GM15510 (cell line): ENCODE measurements around the gene ETV4.
A peak's percentile ranks its signal among the peaks of the same experiment; 100 is the strongest.

Source experiments
- POLR2A ChIP-seq: IDR thresholded peaks from 3 replicates; pipeline ENCODE4 v1.6.1; 2011; ENCODE audit warnings: borderline replicate concordance; ENCODE audit not compliant: insufficient read length; ENCODE audit errors: extremely low read depth

Gene ETV4

DNA sequence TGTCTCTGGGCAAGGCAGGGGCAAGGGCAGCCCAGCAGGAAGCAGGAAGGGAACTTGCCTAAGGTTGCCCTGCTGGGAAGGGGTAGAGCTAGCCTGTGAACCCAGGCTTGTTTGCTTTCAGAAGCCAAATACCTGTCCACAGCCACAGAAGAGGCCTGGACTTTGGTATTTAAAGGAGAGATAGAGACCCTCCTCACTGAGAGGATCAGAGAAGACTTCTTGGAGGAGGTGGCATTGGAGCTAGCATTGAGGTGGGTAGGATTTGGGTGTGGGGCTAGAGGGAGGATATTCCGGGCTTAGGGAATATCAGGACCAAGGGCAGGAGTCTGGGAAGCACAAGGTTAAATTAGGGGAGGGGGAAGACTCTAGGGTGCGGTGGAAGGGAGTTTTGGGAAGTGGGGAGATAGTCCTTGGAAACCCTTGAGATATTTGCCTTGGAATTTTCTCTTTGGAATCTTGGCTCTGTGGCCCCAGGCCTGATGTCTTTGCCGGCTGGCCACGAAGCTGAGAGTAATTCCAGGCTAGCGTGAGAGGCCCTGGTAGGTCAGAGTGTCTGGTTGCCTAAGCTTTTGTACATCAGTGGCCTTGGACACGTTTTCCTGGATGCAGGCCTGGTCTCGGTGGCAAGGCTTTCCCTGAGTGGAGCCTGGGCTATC, 13.1 kb upstream of the ETV4 start:
- no peak for TF ChIP-seq POLR2A

DNA sequence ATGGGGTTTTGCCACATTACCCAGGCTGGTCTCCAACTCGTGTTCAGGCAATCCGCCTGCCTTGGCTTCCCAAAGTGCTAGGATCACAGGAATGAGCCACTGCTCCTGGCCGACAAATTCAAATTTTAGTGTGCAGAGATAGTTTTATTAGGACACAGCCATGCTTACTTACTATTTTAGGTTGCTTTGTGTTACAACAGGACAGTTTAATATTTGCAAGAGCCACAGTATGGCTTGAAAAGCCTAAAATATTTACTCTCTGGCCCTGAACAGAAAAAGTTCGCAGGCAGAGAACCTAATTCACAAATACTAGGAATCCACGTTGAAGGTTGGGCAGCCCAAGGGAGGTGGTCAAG, 12.6 kb upstream of the ETV4 start:
- TF ChIP-seq POLR2A: no peak

DNA sequence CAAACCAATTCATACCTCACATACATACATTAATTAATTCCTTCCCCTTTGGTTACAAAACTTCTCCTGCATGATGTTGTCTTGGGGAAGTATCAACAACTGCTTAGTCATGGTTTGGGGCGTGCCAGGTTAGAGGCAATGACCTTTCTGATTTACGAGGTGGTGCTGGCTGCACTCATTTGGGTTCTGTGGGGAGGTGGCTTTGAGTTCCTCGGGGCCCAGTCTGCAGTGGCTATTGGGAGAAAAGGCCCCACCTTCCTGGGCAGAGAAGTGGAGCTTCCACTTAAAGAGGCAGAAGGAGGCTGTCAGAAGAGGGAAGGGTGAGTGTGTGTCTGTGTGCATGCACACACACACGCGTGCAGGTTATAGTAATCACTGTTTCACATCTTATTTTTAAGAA, 10.2 kb upstream of the ETV4 start:
- TF ChIP-seq POLR2A: no peak

DNA sequence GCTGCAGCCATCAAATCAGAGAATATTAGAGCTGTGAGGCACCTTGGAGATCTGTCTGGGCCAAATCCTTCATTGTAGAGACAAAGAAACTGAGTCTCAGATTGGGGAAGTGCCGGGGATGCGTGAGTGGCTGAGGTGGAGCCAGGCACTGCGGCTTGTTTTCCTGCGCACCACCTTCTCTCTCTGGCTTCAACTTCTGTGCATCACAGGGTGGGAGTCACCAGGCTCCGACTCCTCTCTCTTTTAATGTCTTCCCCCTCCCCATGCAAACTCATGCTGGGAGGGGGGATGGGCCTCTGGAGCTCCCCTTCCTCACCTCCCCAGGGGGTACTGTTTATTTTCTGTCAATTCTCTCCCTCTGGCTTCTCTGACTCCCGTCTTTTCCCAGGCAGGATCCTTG, 8.7 kb upstream of the ETV4 start:
- no peak for TF ChIP-seq POLR2A

DNA sequence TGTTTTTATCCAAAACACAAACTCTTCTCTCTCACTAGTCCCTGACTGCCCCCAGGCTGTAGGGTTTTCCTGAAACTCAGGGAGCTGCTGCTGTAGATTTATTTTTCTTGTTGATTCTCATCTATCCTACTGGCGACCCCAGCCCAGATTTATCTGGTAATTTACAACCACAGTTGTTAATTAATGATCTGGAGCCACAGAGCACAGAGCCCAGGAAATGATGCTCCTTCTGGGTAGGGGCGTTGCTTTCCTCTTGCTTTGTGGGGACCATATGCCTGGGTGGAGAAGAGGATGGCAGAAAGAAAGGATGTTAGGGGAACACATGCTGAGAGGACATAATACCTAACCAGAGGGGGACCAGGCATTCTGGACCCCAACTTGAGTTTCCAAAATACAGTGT, 7.4 kb upstream of the ETV4 start:
- TF ChIP-seq POLR2A: no peak

DNA sequence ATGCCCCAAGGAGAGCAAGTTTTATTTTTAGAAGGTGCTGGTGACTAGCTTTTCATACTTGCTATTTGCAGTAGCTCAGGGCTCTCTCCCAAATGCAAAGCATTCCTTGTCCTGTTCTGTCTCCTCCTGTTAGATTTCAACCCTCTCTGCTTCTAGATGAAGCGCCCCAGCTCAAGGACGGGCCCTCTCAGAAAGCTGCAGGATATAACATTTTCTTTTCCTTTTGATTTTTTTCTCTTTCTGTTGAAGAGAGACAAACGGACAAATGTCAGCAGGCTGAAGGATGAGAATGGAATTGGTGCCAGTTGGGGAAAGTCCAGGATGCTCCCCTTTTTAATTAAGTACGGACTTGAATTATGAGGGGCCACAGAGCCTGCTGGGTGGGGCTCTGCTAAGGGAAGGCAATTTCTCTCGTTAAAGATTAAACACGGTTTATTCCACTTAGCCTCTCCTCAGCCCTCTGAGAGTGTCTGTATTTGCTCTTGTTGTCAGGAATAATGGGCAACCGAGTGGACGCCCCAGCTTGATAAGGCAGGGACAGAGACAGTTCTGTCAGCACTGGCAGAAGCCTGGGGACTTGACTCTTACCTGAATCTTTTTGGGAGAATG, 6.2 kb upstream of the ETV4 start:
- TF ChIP-seq POLR2A: no peak

DNA sequence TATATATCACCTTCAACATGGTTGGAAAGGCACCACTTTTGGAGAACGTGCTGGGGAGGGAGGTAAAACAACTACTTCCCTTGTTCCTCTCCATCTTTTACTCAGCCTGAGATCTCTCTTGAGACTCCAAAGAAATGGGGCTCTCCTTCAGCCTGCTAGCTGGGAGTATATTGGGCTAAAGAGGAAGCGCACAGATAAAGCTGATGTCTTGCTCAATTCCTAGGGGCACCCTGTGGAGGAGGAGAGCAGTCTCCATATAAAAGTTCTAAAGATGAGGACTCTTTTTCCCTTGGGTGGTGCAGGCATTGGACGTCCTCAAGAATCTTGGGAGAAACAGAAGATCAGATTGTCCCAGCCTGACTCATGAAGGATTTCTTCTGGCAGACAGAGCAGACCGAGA, 4.6 kb upstream of the ETV4 start:
- TF ChIP-seq POLR2A: no peak

DNA sequence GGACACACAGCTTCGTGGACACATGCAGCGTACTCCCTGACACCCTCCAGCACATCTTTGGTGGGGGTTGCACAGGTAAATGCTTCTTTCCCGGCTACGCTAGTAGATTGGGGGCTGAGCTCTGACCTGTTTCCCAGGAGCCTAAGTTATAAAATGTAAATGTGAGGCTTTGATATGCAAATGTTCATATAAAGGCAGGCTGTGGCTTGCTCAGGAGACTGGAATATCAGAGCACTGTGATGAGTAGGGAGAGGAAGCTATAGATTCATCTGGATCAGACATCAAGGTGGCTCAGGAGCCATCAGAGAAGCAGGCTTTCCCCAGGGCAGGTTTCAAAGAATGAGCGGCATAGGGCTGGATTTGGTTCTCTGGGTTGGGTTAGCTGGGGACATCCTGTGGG, 3.4 kb upstream of the ETV4 start:
- no peak for TF ChIP-seq POLR2A

DNA sequence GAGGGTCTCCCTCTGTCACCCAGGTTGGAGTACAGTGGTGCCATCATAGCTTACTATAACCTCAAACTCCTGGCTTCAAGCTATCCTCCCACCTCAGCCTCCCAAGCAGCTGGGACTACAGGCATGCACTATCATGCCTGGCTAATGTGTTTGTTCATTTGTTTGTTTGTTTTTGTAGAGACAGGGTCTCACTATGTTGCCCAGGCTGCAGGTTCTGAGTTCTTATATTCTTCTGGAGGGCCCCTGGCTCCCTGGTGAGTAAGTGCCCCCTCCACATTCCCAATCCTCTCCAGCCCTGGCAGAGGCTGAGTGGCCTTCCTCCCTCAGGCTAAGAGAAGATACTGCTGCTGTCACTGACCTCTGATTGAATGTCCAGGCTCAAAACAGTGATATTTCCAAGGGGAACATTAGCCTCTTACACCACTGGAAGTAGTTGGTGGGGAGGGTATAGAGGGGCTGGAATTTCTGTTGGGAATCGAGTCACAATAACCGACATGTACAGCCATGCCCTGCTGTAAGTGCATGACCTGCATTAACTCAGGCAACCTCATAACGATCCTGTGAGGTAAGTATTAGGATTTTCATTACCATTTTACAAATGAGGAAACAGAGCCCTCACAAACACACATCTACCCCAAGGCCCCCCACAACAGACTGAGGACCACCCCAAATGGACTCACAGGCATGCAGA, 2.7 kb upstream of the ETV4 start:
- no peak for TF ChIP-seq POLR2A

DNA sequence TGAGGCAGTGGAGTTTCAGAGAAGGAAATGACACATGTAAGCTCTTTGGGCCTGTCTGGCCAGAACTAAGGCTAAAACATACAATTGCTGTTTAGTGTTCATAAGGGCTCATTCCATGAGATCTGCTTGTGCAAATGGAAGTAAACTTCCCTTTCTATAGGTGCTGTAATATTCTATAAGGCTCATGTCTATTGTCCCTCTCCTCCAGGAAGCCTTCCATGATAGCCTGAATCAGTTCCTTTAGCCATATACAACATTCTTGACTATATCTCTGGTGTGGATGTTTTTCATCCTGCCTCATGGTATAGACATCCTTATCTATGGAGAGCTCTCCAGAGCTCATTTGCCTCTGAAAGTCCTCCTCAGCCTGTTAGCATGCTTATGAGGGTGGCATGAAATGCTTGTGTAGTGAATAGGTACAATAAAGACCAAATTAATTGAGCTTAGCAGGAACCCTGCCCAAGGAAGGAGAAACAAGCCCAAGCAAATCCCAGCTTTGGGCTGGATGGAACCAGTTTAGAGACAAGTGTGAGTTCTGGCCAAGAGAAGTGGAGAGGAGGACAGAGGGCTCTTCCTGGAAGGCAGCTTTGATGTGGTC, 1.6 kb upstream of the ETV4 start:
- TF ChIP-seq POLR2A: no peak

DNA sequence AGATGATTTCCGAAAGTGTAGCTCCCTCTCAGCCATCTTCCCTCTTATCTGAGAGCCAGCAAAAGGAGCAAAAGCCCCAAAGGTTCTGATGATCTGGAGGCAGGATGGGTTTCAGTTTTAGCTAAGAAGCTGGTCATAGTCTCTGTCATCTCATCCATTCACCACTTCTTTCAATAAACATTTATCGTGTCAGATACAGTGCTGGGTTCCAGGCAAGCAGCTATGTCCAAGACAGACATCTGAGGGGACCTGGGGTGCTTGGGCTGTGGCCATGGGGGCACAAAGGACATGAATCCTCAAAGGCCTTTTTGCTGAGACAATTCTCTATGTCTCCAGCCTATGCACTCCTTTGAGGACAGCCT, 1.0 kb upstream of the ETV4 start:
- no peak for TF ChIP-seq POLR2A

DNA sequence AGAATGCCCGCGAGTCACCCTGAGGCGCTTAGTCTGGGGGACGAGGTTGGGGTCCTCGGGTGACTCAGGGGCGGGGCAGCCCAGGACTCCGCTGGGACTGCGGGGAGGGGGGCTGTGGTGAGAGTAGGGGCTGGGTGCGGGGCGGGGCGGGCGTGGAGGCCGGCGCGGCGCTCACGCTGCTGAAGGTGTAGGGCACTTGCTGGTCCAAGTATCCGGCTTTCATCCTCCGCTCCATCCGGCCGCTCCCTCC, 832 bp downstream of the ETV4 start:
- TF ChIP-seq POLR2A: peak; percentile 21

DNA sequence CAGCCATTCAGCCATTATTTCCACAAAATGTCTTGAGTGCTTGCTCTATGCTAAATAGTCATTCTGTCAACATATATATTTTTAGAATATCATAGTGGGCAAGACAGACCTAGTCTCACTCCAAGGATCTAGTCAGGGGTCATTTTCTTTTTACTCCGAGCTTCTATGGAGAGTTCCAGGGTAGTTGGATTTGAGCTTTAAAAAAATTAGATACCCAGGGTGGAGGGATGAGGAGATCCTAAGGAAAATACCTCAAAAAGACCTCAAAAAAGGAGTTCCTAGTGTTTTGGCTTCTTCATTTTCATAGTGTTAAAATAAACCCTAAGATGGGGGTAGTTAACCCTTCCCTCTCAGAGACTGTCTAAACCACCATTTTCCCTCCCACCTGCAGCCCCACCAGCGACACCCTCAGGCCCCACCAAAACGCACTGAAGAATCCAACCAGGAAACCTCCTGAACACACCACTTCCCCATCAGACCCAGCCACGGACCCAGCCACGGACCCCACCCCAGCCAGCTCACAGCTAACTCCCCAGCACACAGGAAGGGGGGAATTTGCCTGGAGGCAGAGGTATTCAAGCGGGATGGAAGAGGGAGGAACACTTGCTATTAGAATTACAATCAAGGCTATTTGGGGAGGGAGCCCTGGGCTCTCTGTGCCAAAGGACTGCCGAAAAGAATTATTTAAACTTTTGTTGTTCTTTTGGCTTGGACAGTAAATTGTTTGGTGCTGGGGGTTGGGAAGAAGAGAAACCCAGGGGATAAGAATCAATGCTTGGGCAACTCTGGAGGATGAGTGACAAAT, 2.2 kb downstream of the ETV4 start:
- no peak for TF ChIP-seq POLR2A

DNA sequence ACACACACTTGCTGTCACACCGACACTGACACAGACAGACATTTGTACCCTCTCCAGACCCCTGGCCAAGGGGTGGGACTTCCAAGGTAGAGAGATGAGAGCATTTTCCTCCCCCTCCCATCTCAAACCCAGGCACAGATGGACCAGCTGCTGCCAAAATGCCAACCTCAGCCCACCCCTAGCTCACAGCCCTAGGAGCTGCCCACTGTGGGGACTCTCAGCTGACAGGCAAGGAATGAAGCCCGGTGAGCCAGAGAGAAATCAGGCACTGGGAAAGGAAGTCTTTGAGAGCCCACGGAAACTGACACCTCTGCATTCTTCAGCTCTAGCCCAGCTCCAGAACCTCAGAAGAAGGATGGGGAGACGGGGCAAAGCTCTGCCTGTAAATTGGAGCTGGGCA, 2.8 kb downstream of the ETV4 start:
- TF ChIP-seq POLR2A: no peak

DNA sequence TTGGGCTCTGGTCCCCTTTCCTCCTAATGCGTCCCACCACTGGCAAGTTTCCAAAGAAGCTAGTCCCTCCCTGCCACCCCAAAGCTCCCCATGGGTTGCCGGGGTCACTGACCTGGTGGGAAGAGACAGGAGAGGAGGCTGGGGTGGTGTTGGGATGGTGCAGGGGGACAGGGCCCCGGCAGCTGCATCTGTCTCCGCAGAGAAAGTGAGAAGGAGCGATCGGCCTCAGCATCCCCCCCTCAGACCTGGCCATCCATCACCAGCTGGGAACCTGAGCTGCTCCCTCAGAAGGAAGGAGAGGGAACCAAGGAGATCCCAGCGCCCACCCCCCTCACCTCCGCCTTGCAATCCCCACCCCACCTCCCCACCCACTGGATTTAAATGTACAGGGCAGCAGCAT, 3.3 kb downstream of the ETV4 start:
- no peak for TF ChIP-seq POLR2A
